GM12864 (cell line): Measurements from ENCODE around the gene B3GAT1.

Experiments used
- DNase-seq: peaks from one replicate; pipeline ENCODE4 v3.0.0-alpha.2; 2011; ENCODE audit warnings: low read depth
- H3K4me3 ChIP-seq: 2 replicates; pipeline ENCODE4 v1.5.1; 2011; ENCODE audit warnings: mild to moderate bottlenecking, low read depth, low read length, control low read depth
- TF ChIP-seq, protein P1 (sequence below): IDR thresholded peaks from 2 replicates; pipeline ENCODE4 v1.5.1; 2011; ENCODE audit warnings: low read depth, mild to moderate bottlenecking, moderate library complexity, low read length, control low read depth, inconsistent platforms; ENCODE audit errors: missing control alignments

The B3GAT1 gene

DNA sequence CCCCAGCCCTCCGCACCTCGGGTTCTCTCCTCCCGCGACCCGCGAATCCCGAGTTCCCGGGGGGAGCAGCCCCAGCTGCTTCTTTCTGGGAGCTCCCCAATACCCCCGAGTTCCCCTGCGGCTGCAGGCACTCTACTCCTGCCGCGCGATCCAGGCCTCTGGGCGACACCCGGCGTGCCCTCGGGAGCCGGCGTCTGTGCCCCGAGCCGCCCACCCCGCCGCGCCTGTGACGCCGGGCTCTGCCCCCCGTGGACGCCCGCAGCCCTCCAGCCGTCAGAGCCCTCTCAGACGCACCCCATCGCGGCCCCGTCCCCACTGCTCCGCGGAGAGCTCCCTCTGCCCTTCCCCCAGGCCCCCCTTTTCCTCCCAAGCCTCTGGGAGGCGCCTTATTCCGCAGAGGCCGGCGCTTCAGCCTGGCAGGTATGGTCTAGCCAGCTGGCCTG is 79.8 kb downstream of the B3GAT1 start:
- TF ChIP-seq, protein P1, sequence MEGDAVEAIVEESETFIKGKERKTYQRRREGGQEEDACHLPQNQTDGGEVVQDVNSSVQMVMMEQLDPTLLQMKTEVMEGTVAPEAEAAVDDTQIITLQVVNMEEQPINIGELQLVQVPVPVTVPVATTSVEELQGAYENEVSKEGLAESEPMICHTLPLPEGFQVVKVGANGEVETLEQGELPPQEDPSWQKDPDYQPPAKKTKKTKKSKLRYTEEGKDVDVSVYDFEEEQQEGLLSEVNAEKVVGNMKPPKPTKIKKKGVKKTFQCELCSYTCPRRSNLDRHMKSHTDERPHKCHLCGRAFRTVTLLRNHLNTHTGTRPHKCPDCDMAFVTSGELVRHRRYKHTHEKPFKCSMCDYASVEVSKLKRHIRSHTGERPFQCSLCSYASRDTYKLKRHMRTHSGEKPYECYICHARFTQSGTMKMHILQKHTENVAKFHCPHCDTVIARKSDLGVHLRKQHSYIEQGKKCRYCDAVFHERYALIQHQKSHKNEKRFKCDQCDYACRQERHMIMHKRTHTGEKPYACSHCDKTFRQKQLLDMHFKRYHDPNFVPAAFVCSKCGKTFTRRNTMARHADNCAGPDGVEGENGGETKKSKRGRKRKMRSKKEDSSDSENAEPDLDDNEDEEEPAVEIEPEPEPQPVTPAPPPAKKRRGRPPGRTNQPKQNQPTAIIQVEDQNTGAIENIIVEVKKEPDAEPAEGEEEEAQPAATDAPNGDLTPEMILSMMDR = no peak
- DNase-seq = no peak

DNA sequence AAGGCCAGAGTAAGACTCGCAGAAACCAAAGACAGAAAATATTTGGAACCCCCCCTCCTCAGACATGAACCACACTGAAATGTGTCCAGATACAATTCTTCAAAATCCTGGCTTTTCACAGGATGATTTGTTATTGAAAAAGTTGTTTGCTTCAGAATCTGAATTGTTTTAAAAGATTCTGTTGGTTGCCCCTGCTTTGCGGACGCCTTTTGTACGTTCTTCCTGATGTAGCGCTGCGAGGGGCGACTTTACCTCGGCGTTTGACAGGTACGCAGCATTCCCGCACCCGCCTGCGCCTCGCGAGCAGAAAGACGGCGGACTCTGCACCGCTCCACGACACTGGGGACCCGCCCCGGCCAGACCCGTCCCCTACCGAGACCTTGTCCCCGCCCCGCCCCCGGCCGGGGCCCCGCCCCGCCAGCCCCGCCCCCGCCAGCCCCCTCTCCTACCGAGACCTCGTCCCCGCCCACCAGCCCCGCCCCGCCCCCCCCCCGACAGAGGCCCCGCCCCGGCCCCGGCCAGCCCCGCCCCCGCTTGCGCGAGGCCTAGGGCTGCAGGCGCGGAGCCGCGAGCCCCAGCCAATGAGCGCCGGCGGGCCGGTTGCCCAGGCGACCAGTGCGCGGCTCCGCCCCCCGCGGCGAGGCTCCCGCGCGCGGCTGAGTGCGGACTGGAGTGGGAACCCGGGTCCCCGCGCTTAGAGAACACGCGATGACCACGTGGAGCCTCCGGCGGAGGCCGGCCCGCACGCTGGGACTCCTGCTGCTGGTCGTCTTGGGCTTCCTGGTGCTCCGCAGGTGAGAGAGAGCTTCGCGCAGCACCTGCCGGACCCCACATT is 80.5 kb downstream of the B3GAT1 start, which contains the start of gene GLB1L2:
Gene GLB1L2, plus strand, starts transcription at position 635 of the 835 bp plus-strand sequence. Its CDS starts 74 bp downstream, at position 709.
- TF ChIP-seq, protein P1 = no peak
- peak within 1 kb of the TSS; percentile 68 for H3K4me3 ChIP-seq
- DNase-seq = no peak

More for the DNA sequence above, 79.8 kb downstream of the B3GAT1 start:
- H3K4me3 ChIP-seq = peak overlapping the region; percentile 68

DNA sequence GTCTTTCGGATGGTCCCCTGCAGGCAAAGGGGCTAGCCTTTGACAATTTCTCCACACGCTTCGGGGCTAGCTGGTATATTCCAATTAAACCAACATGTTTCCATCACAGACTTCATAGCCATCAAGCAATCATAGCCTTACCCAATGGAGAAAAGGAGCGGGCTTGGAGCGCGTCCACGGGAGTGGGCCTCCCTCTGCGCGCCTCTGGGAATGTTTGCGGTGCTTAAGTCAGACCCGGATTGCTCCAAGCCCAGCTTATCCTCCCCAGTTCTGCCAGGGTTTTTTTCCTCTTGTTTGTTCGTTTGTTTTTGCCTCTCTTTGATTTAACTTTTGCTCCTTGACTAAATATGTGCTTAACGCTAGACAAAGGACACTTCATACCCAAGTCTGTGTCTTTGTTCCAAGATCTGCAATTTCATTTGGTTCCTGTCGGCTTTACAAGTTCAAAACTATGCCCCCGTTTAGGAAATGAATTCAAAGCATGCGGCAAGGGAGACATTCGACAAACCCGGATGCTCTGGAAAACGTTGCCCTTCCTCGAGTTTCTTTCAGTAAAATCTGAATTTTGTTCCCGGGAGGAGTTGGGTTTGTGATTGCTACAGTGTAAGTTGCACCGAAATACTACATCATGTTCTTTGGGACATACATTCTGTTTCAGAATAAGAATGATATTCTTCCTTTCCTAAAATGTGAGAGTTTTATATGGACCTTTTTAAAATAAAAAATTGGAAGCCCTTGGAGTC is 81.3 kb downstream of the B3GAT1 start:
- no peak overlapping the region; the same call in 1 of the 2 replicates for H3K4me3 ChIP-seq
- TF ChIP-seq, protein P1 = no peak
- DNase-seq = no peak
